ENCODE measurements around the gene KBTBD2. TPM values are rescaled to one million over a fixed set of nuclear protein-coding genes. Genes with fewer than 3 reads are reported as not detected.

KBTBD2 gene
- total RNA-seq, 1 donor = 47.0 TPM

Other genes with a start within 250 kb of the KBTBD2 start
- gene FKBP9, start 65.7 kb upstream of the KBTBD2 start, total RNA-seq = 420 and 445 TPM in 2 replicates
- gene NT5C3A, start 171.0 kb upstream of the KBTBD2 start, total RNA-seq = 24.2 and 25.0 TPM in 2 replicates
- gene RP9, start 217.6 kb upstream of the KBTBD2 start, total RNA-seq = 6.5 and 10.3 TPM in 2 replicates
- gene BBS9, start 237.8 kb upstream of the KBTBD2 start, total RNA-seq = 33.3 and 39.8 TPM in 2 replicates